CD4-positive, alpha-beta T cell treated with Interleukin-4 for 1 hour (primary cell): ENCODE results near the gene PBX1.

Experiments used
- DNase-seq, 2 donors: peaks; one replicate each; pipeline ENCODE4 v3.0.0-alpha.2; 2020 to 2022

Gene PBX1

GRCh38 chr1:164735315-164736052 is 176.5 kb downstream of the PBX1 start:
- no peak for DNase-seq

GRCh38 chr1:164736137-164736536 is 177.2 kb downstream of the PBX1 start:
- DNase-seq = no peak

GRCh38 chr1:164739189-164739588 is 180.2 kb downstream of the PBX1 start:
- DNase-seq = no peak

GRCh38 chr1:164740000-164740526 is 181.1 kb downstream of the PBX1 start:
- no peak for DNase-seq

GRCh38 chr1:164742745-164743144 is 183.8 kb downstream of the PBX1 start:
- DNase-seq = no peak

GRCh38 chr1:164743976-164744375 is 185.0 kb downstream of the PBX1 start:
- DNase-seq = no peak

- DNase-seq = no peak
Measured at GRCh38 chr1:164745736-164746135, 186.8 kb downstream of the PBX1 start.

- DNase-seq = no peak
Measured at GRCh38 chr1:164746632-164747031, 187.6 kb downstream of the PBX1 start.

- no peak for DNase-seq
Measured at GRCh38 chr1:164748253-164748899, 189.4 kb downstream of the PBX1 start.

- no peak for DNase-seq
Measured at GRCh38 chr1:164753521-164754077, 194.6 kb downstream of the PBX1 start.

- no peak for DNase-seq
Measured at GRCh38 chr1:164754088-164754600, 195.2 kb downstream of the PBX1 start.

- DNase-seq = no peak
Measured at GRCh38 chr1:164755690-164756089, 196.7 kb downstream of the PBX1 start.

GRCh38 chr1:164756741-164757140 is 197.8 kb downstream of the PBX1 start:
- DNase-seq = no peak

GRCh38 chr1:164757625-164758024 is 198.6 kb downstream of the PBX1 start:
- no peak for DNase-seq

- DNase-seq = no peak
Measured at GRCh38 chr1:164759144-164759920, 200.3 kb downstream of the PBX1 start.

- no peak for DNase-seq
Measured at GRCh38 chr1:164759979-164760469, 201.0 kb downstream of the PBX1 start.

GRCh38 chr1:164760569-164760968 is 201.6 kb downstream of the PBX1 start:
- no peak for DNase-seq

GRCh38 chr1:164761009-164761408 is 202.0 kb downstream of the PBX1 start:
- DNase-seq = no peak

- no peak for DNase-seq
Measured at GRCh38 chr1:164763098-164763497, 204.1 kb downstream of the PBX1 start.

- no peak for DNase-seq
Measured at GRCh38 chr1:164764333-164764732, 205.3 kb downstream of the PBX1 start.

- no peak for DNase-seq
Measured at GRCh38 chr1:164765557-164765956, 206.6 kb downstream of the PBX1 start.

- DNase-seq = no peak
Measured at GRCh38 chr1:164765992-164766720, 207.2 kb downstream of the PBX1 start.
